ENCODE results near the gene BNC2. TPM values are rescaled to one million over a fixed set of nuclear protein-coding genes. Genes with fewer than 3 reads are reported as not detected.
A peak's percentile ranks its signal among the peaks of the same experiment; 100 is the strongest.

Gene BNC2
- total and polyA plus RNA-seq, 2 of the 4 experiments (the other 2 are of a cell fraction): 15.5 to 45.2 TPM

DNA sequence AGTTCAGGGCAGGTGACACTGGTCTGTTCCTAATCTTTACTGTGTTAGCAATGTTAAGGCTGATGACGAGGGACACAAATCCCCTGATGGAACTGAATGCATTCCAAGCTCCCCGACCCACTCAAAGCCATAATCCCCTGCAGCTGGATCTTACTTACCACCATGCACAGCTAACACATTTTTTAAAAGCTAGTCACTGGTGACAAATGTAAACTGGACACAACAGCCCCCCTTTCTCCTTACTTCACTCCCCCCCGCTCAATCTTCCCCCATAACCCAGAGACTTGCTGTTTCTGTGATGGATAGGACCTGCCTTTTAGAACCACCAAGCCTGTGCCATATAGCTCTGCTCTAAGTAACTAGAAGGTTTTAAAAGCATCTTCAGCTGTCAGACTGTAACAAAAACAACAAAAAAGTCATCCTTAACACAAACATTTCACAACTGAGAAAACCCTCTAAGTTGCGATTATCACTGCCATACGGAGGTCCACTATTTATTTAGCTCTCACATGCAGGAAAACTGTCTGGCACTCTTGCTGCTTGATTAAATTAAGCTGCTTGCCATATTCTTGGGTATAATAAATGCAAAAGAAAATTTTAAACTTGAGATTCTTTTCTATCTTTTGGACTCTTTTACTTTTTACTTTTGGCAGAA, 44.4 kb downstream of the BNC2 start:
- in situ Hi-C loops (cut with MboI; ENCODE audit: low sequenced_read_pairs): no loop called here
- POLR2A ChIA-PET (ENCODE audit: unreplicated experiment): no interaction called here
- peak overlapping the region; percentile 14; the same call in 1 of the 2 replicates for H2AK5ac ChIP-seq (ENCODE audit: low read depth, low read length)
- DNase-seq: peak; percentile 96
- peak overlapping the region; percentile 65; the same call in 1 of the 2 replicates for H4K5ac ChIP-seq (ENCODE audit: low read depth, low read length)
- peak overlapping the region; percentile 51 for H4K91ac ChIP-seq (ENCODE audit: insufficient read depth, low read depth, low read length)
- dilution Hi-C loops (cut with HindIII; ENCODE audit: low sequenced_read_pairs, unreplicated experiment): no loop called here
- peak overlapping the region; percentile 30; the same call in 1 of the 2 replicates for H3K14ac ChIP-seq (replicated peaks; ENCODE audit: low read depth, low read length)
- peak overlapping the region; percentile 66; the same call in 1 of the 2 replicates for H3K4ac ChIP-seq (ENCODE audit: low read depth, low read length)
- H2BK5ac ChIP-seq (ENCODE audit: low read depth, low read length, poor library complexity, severe bottlenecking): peak overlapping the region; percentile 97
- H3K18ac ChIP-seq (ENCODE audit: low read depth, low read length): peak overlapping the region; percentile 93
- H3K9ac ChIP-seq (ENCODE audit: low read depth, low read length): no peak overlapping the region; the same call in 1 of the 2 replicates
- peaks cover 31 to 57% of the 10 kb centered on the region in 2 experiments for H3K79me1 ChIP-seq (ENCODE audit: low read depth in 1 of 2, low read length in 2 of 2)
- H2AFZ ChIP-seq (replicated peaks; ENCODE audit: low read length, poor library complexity): no peak overlapping the region
- peak overlapping the region; percentile 43 for H3K27ac ChIP-seq (ENCODE audit: insufficient read depth, low read length)
- no peak overlapping the region for H2AK9ac ChIP-seq (replicated peaks; ENCODE audit: low read depth, low read length, poor library complexity)
- intact Hi-C loops (cut with micrococcal nuclease): loop anchor here (1.0 to 10.0 kb wide), 3 partner anchors 42 to 231 kb away; no protein-coding TSS in a partner anchor
- H3K56ac ChIP-seq (ENCODE audit: extremely low read depth, insufficient read depth, low read length): peak overlapping the region; percentile 60
- H2BK20ac ChIP-seq (ENCODE audit: low read depth, low read length): peak overlapping the region; percentile 87
- H3K36me3 ChIP-seq (ENCODE audit: control insufficient read depth, insufficient read depth, low read length): 0 out of 2 replicates have a peak, but pooled peaks cover 1% of the 10 kb centered on the region
- H4K20me1 ChIP-seq (ENCODE audit: insufficient read depth, low read length): no peaks in the 10 kb centered on the region
- ATAC-seq (ENCODE audit: low read depth): peak; percentile 69
- H3K27me3 ChIP-seq (ENCODE audit: control insufficient read depth, insufficient read depth, low read length): no peaks in the 10 kb centered on the region
- H3K4me1 ChIP-seq (ENCODE audit: control insufficient read depth, insufficient read depth, low read length): peaks cover 22% of the 10 kb centered on the region
- H3K4me3 ChIP-seq (ENCODE audit: insufficient read depth, low read depth, low read length): no peak overlapping the region
- WGBS, 2 experiments (ENCODE audit: extremely low coverage in 2 of 2, insufficient read length in 1 of 2): no CpG with 5 or more reads among the region's 5 CpGs
- CTCF ChIA-PET: interaction anchor here (1.4 kb wide), 1 partner anchor 633 kb away, joined by 3 read pairs; no protein-coding TSS in a partner anchor
- no peaks in the 10 kb centered on the region for H3K9me3 ChIP-seq (ENCODE audit: control insufficient read depth, insufficient read depth, low read length)
- peak overlapping the region; percentile 21; the same call in 1 of the 3 replicates for H2BK15ac ChIP-seq (ENCODE audit: low read depth, low read length)
- peak overlapping the region; percentile 98 for H2BK120ac ChIP-seq (ENCODE audit: low read depth, low read length)
- H3K23ac ChIP-seq (ENCODE audit: low read depth, low read length): peak overlapping the region; percentile 61; the same call in 1 of the 2 replicates
- peak overlapping the region; percentile 42 for H3K4me2 ChIP-seq (ENCODE audit: low read depth, low read length)
- H3K9me1 ChIP-seq (ENCODE audit: insufficient read depth, low read length): peaks cover 17% of the 10 kb centered on the region
- peak overlapping the region; percentile 3 to 79; a peak in 2 of 4 replicates for H4K8ac ChIP-seq (ENCODE audit: low read depth in 2 of 2, low read length in 2 of 2)
- BruUV-seq (replicated peaks): no TSS peak
- TF ChIP-seq NFE2L2 (IDR thresholded peaks at IDR 0.05; ENCODE audit: low read depth, low read length) (no peak), BHLHE40 (IDR thresholded peaks at IDR 0.05; ENCODE audit: low read depth, low read length) (0 out of 2 replicates have a peak, but pooled peaks have one; percentile 25), MXI1 (IDR thresholded peaks at IDR 0.05; ENCODE audit: borderline replicate concordance, low read depth, low read length) (no peak), RFX5 (IDR thresholded peaks at IDR 0.05; ENCODE audit: low read depth, low read length) (no peak), FOS (IDR thresholded peaks at IDR 0.05; ENCODE audit: low read depth, low read length) (peak; percentile 83; the same call in 1 of the 2 replicates), CEBPB (IDR thresholded peaks at IDR 0.05; ENCODE audit: low read depth, low read length) (0 out of 2 replicates have a peak, but pooled peaks have one; percentile 43), CHD1 (IDR thresholded peaks at IDR 0.05; ENCODE audit: low read depth, low read length) (no peak), POLR2A (IDR thresholded peaks at IDR 0.05; ENCODE audit: low read depth, low read length) (peak; percentile 53; the same call in 1 of the 2 replicates), MAFK (IDR thresholded peaks at IDR 0.05; ENCODE audit: low read depth, low read length) (no peak), RCOR1 (IDR thresholded peaks at IDR 0.05; ENCODE audit: insufficient replicate concordance, low read length) (peak; percentile 73), SMC3 (IDR thresholded peaks at IDR 0.05; ENCODE audit: low read depth, low read length) (0 out of 2 replicates have a peak, but pooled peaks have one; percentile 13)
- TF ChIP-seq, protein P1, sequence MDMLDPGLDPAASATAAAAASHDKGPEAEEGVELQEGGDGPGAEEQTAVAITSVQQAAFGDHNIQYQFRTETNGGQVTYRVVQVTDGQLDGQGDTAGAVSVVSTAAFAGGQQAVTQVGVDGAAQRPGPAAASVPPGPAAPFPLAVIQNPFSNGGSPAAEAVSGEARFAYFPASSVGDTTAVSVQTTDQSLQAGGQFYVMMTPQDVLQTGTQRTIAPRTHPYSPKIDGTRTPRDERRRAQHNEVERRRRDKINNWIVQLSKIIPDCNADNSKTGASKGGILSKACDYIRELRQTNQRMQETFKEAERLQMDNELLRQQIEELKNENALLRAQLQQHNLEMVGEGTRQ (IDR thresholded peaks at IDR 0.05; ENCODE audit: low read depth, low read length): no peak
- TF ChIP-seq, protein P2, sequence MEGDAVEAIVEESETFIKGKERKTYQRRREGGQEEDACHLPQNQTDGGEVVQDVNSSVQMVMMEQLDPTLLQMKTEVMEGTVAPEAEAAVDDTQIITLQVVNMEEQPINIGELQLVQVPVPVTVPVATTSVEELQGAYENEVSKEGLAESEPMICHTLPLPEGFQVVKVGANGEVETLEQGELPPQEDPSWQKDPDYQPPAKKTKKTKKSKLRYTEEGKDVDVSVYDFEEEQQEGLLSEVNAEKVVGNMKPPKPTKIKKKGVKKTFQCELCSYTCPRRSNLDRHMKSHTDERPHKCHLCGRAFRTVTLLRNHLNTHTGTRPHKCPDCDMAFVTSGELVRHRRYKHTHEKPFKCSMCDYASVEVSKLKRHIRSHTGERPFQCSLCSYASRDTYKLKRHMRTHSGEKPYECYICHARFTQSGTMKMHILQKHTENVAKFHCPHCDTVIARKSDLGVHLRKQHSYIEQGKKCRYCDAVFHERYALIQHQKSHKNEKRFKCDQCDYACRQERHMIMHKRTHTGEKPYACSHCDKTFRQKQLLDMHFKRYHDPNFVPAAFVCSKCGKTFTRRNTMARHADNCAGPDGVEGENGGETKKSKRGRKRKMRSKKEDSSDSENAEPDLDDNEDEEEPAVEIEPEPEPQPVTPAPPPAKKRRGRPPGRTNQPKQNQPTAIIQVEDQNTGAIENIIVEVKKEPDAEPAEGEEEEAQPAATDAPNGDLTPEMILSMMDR (conservative IDR thresholded peaks at IDR 0.05; ENCODE audit: low read depth, low read length): no peak
- TF ChIP-seq, protein P3, sequence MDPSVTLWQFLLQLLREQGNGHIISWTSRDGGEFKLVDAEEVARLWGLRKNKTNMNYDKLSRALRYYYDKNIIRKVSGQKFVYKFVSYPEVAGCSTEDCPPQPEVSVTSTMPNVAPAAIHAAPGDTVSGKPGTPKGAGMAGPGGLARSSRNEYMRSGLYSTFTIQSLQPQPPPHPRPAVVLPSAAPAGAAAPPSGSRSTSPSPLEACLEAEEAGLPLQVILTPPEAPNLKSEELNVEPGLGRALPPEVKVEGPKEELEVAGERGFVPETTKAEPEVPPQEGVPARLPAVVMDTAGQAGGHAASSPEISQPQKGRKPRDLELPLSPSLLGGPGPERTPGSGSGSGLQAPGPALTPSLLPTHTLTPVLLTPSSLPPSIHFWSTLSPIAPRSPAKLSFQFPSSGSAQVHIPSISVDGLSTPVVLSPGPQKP (IDR thresholded peaks at IDR 0.05; ENCODE audit: borderline replicate concordance, low read depth, low read length): no peak
